ENCODE results near the gene IGSF3.

The IGSF3 gene

DNA sequence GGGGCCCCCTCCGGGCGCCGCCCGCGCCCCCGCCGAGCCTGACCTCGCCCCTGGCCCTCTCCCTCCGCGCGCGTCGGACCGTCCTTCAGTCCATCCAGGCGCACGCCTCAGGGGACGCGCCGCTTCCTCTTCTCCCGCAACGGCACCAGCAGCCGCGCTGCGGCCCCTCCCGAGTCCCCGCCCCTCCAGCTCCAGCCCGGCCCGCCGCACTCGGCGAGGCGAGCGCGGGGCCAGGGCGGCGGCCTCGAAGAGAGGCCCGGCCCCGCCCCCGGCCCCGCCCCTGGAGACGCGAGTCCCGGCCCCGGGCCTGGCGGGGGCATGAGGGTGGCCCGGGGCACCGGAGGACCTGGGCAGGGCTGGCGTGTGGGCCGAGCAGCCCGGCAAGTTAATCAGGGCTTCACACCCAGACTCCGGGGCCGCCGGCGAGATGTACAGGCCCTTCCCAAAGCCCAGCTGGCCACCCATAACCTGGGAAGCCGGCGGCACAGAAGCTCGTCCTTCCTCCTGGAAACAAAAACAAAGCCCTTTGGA, at the start of gene IGSF3:
Gene IGSF3, minus strand, starts transcription at position 159 of the 531 bp plus-strand sequence. CDS start 1,407 bp downstream, outside the sequence.
- Mint-ChIP-seq H3K27me3 (ENCODE audit: low read depth) (peaks cover 60% of the 10 kb centered on the region), H3K4me1 (ENCODE audit: low read depth) (peaks cover 8% of the 10 kb centered on the region), H3K4me3 (peak within 1 kb of the TSS; percentile 76), H3K9me3 (no peaks in the 10 kb centered on the region), H3K36me3 (ENCODE audit: low read depth) (no peaks in the 10 kb centered on the region), H3K27ac (no peak within 1 kb of the TSS)
- peak; percentile 55 for DNase-seq (ENCODE audit: low spot score)

DNA sequence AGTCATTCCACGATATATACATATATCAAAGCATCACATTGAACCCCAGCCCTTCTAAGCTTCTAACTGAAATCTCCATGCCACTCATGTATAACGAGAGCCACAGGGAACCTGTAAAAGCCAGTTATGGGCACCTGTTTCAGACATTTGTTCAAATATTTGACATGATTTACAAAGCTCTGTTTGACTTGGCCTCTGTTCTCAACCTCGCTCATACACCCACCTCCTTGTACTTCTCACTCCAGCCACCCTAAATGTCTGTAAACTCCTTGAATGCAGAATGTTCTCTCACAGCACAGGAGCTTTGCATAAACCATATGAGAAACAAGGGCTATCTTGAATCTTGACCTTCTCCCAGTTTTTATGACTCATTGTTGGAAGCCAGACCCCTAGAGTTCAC, 49.8 kb upstream of the IGSF3 start:
- Mint-ChIP-seq H3K4me3 (no peak overlapping the region), H3K9me3 (peaks cover 4% of the 10 kb centered on the region), H3K4me1 (ENCODE audit: low read depth) (peaks cover under 1% of the 10 kb centered on the region), H3K27me3 (ENCODE audit: low read depth) (no peaks in the 10 kb centered on the region), H3K36me3 (ENCODE audit: low read depth) (no peaks in the 10 kb centered on the region), H3K27ac (no peak overlapping the region)
- no peak for DNase-seq (ENCODE audit: low spot score)

DNA sequence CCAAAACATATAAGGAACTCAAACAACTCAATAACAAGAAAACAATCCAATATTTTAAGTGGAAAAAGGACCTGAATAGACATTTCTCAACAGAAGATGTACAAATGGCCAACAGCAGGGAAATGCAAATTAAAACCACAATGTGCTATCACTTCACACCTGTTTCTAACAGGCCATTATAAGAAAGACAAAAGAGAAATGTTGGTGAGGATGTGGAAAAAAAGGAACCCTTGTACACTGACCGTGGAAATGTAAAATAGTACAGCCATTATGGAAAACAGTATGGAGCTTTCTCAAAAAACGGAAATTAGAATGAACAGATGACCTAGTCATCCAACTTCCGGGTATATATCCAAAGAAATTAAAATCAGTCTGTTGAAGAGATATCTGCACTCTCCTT, 48.9 kb upstream of the IGSF3 start:
- Mint-ChIP-seq H3K27ac (no peak overlapping the region), H3K27me3 (ENCODE audit: low read depth) (no peaks in the 10 kb centered on the region), H3K9me3 (peaks cover 4% of the 10 kb centered on the region), H3K36me3 (ENCODE audit: low read depth) (no peaks in the 10 kb centered on the region), H3K4me3 (no peak overlapping the region), H3K4me1 (ENCODE audit: low read depth) (peaks cover 2% of the 10 kb centered on the region)
- no peak for DNase-seq (ENCODE audit: low spot score)

DNA sequence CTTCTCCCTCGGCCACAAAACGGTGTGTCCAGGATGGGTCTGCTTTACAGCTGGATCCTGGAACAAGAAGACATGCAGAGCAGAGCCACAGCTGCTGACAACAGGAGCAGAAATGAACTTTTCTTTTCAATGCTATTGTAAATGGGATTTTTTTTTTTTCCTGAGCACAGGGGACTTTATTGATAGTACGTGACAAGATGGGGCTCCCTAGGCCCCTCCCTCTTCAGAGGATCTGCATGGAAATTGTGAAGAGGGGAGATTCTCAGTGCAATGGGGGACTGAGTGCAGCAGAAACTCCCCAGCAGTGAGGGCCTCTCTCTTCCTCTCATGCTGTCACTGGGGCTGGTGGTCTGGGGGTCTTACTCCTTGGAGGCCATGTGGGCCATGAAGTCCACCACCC, 45.9 kb upstream of the IGSF3 start:
- DNase-seq (ENCODE audit: low spot score), result no peak
- no peak overlapping the region for H3K27ac Mint-ChIP-seq
- H3K27me3 Mint-ChIP-seq (ENCODE audit: low read depth), result no peaks in the 10 kb centered on the region
- no peaks in the 10 kb centered on the region for H3K36me3 Mint-ChIP-seq (ENCODE audit: low read depth)
- H3K4me1 Mint-ChIP-seq (ENCODE audit: low read depth), result peaks cover 4% of the 10 kb centered on the region
- no peak overlapping the region for H3K4me3 Mint-ChIP-seq
- no peaks in the 10 kb centered on the region for H3K9me3 Mint-ChIP-seq

DNA sequence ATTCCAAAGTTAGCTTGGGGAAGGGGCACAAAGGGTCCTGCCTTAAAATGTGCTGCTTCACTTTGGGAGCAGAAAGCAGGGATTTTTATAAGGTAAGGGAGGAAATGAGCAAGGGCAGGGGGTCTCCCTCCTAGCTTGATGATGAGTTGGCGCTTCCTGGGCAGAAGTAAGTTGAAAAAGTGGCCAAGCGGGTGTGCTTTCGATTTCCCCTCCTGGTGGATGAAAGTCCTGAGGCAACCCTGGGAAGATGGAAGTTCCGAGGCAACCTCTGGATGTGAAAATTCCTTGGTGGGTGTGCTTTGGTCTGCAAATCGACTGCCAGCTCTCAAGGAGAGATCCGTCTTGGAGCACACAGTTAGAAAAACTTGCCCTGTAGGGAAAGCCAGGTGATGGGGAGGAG, 45.0 kb upstream of the IGSF3 start:
- no peaks in the 10 kb centered on the region for H3K36me3 Mint-ChIP-seq (ENCODE audit: low read depth)
- no peak overlapping the region for H3K4me3 Mint-ChIP-seq
- H3K27ac Mint-ChIP-seq, result no peak overlapping the region
- H3K27me3 Mint-ChIP-seq (ENCODE audit: low read depth), result no peaks in the 10 kb centered on the region
- H3K9me3 Mint-ChIP-seq, result no peaks in the 10 kb centered on the region
- peaks cover 4% of the 10 kb centered on the region for H3K4me1 Mint-ChIP-seq (ENCODE audit: low read depth)
- DNase-seq (ENCODE audit: low spot score), result no peak

DNA sequence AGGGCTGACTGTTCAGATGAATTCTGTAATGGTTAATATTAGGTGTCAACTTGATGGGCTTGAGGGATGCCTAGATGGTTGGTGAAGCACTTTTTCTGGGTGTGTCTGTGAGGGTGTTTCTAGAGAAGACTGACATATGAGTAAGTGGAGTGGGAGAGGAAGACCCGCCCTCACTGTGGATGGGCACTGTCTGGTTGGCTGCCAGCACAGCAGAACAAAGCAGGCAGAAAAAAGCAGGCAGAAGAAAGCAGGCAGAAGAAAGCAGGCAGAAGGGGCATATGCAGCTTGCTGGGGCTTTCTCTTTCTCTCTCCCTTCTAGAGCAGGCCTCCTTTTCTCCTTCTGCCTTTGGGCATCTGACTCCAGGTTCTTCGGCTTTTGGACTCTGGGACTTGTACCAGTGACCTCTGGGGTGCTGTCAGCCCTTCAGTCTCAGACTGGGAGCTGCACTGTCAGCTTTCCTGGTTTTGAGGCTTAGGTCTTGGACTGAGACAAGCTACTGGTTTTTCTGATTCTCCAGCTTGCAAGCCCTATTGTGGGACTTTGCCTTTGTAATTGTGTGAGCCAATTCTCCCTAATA, 43.8 kb upstream of the IGSF3 start:
- H3K27ac Mint-ChIP-seq, result peak overlapping the region; percentile 38
- no peaks in the 10 kb centered on the region for H3K36me3 Mint-ChIP-seq (ENCODE audit: low read depth)
- H3K4me3 Mint-ChIP-seq, result no peak overlapping the region
- peaks cover 4% of the 10 kb centered on the region for H3K9me3 Mint-ChIP-seq
- DNase-seq (ENCODE audit: low spot score), result peak; percentile 17
- no peaks in the 10 kb centered on the region for H3K27me3 Mint-ChIP-seq (ENCODE audit: low read depth)
- H3K4me1 Mint-ChIP-seq (ENCODE audit: low read depth), result peaks cover 4% of the 10 kb centered on the region

DNA sequence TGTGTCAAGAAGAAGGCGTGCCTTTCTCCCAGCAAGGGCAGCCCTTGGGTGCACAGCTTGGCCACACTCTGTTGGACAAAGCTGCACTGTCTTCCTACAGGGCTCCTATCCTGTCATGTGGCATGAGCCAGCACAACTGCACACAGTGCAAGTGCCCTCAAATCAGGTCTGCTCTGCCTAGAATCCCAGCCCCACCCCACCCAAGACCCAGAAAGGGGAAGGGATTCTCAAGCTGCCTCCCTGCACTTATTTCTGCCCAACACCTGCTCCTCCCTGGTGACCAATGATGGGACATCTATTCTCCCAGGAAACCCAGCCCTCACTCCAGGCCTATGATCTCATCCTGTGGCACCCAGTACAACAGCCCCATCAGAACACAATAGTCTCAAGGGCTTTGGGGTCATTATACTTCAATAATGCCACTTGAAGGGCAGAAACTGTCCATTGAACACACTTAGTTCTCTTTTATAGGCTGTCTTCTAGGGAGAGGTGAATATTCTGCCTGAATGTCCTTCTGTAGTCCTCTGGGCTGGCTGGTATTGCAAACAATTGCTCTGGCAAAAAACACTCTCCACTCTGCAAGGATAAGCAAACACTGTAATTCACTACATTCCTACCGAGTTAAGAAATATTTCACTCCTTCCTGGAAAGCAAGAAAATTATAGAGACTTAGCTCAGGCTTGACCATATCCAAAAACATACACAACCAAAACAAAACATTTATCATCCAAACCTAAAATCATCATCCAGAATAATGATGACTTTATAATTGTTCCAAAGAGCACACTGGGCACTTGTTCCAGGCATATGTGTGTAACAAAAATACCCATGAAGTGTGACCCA, 43.1 kb upstream of the IGSF3 start:
- no peak overlapping the region for H3K4me3 Mint-ChIP-seq
- peaks cover 10% of the 10 kb centered on the region for H3K9me3 Mint-ChIP-seq
- H3K4me1 Mint-ChIP-seq (ENCODE audit: low read depth), result peaks cover 4% of the 10 kb centered on the region
- H3K36me3 Mint-ChIP-seq (ENCODE audit: low read depth), result no peaks in the 10 kb centered on the region
- no peak overlapping the region for H3K27ac Mint-ChIP-seq
- DNase-seq (ENCODE audit: low spot score), result no peak
- H3K27me3 Mint-ChIP-seq (ENCODE audit: low read depth), result peaks cover 4% of the 10 kb centered on the region

DNA sequence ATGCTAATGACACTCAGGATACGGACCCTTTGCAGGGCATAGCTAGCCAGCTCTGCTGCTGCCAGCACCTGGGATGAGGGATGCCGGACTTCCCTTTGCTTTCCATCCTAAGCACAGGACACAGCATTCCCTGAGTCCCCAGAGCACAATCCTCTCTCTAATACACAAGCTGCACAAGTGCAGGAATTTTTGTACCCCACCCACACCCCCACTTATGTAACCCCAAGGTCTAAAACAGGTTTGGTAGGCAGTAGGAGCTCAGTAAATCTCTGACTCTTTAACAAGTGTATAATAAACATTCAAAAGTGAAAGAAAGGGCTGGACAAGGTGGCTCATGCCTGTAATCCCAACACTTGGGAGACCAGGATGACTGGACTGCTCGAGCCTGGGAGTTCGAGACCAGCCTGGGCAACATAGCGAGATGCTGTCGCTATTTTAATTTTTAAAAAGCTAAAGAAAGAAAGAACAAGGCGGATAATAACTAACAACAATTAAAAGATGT, 42.2 kb upstream of the IGSF3 start:
- Mint-ChIP-seq H3K36me3 (ENCODE audit: low read depth) (no peaks in the 10 kb centered on the region), H3K9me3 (peaks cover 10% of the 10 kb centered on the region), H3K27ac (no peak overlapping the region), H3K4me3 (no peak overlapping the region), H3K27me3 (ENCODE audit: low read depth) (peaks cover 4% of the 10 kb centered on the region), H3K4me1 (ENCODE audit: low read depth) (peaks cover 4% of the 10 kb centered on the region)
- DNase-seq (ENCODE audit: low spot score), result no peak

DNA sequence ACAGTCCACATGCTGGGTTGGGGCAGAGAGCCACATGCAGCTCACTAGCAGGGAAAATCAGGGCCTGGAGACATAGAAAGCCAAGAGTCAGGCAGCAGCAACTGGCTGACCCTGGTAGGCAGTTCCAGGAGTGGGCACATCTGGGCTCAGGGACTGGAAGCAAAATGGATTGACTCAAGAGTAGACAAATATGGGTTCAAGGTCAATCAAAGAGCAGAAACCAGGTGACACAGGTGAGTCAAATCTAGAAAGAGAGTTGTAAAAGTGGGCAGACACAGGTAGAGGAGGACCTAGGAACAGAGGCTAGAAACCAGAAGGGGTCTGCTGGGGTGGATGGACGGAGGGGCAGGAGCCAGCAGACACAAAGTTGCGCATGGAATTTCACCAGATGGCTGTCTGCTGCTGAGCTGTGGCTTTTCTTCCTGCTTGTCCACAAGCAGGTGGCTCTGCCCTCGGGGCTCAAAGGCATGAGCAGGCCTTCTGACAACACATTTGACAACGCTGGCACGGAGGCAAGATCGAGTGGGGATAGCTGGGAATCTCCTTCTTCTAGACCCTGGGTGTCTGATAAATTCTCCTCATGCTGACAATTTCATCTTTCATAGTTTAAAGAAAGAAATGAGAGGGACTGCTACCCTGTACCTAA, 40.8 kb upstream of the IGSF3 start:
- no peaks in the 10 kb centered on the region for H3K36me3 Mint-ChIP-seq (ENCODE audit: low read depth)
- H3K9me3 Mint-ChIP-seq, result peaks cover 10% of the 10 kb centered on the region
- peaks cover 4% of the 10 kb centered on the region for H3K27me3 Mint-ChIP-seq (ENCODE audit: low read depth)
- H3K27ac Mint-ChIP-seq, result no peak overlapping the region
- peaks cover 4% of the 10 kb centered on the region for H3K4me1 Mint-ChIP-seq (ENCODE audit: low read depth)
- DNase-seq (ENCODE audit: low spot score), result no peak
- H3K4me3 Mint-ChIP-seq, result no peak overlapping the region

DNA sequence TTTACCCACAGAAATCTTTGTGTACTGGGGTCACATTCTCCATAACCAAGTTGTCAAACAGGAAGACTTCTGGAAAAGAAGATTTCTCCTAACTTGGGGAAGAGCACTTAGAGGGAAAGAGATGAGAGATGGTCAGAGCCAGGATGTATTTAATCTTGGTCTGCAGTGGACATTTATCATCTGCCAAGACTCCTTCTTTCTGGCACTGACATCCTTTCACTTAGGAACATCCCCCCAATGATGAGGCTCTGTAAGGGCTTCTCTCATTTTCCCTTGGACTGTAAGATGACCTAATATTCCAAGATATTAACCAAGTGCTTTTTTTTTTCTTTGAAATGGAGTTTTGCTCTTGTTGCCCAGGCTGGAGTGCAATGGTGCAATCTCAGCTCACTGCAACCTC, 39.3 kb upstream of the IGSF3 start:
- Mint-ChIP-seq H3K27me3 (ENCODE audit: low read depth) (peaks cover 4% of the 10 kb centered on the region), H3K36me3 (ENCODE audit: low read depth) (no peaks in the 10 kb centered on the region), H3K4me3 (no peak overlapping the region), H3K9me3 (peaks cover 10% of the 10 kb centered on the region), H3K27ac (no peak overlapping the region), H3K4me1 (ENCODE audit: low read depth) (peaks cover 2% of the 10 kb centered on the region)
- no peak for DNase-seq (ENCODE audit: low spot score)

DNA sequence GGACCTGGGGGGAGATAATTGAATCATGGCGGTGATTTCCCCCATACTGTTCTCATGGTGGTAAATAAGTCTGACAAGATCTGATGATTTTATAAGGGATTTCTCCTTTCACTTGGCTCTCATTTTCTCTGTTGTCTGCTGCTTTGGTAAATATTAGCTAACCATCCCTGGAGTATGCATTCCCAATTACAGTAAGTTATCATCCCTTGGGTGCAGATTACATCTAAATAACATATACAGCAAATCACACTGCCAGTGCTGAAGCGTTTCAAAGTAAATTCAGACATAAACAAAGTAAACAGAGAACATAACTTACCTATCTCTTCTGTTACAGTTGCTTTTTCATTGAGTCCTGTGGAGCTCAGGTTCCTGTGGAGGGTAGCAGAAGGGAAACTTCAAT, 38.6 kb upstream of the IGSF3 start:
- H3K27me3 Mint-ChIP-seq (ENCODE audit: low read depth), result peaks cover 4% of the 10 kb centered on the region
- no peaks in the 10 kb centered on the region for H3K36me3 Mint-ChIP-seq (ENCODE audit: low read depth)
- peaks cover 10% of the 10 kb centered on the region for H3K9me3 Mint-ChIP-seq
- no peak overlapping the region for H3K4me3 Mint-ChIP-seq
- DNase-seq (ENCODE audit: low spot score), result no peak
- H3K27ac Mint-ChIP-seq, result no peak overlapping the region
- H3K4me1 Mint-ChIP-seq (ENCODE audit: low read depth), result peaks cover under 1% of the 10 kb centered on the region

DNA sequence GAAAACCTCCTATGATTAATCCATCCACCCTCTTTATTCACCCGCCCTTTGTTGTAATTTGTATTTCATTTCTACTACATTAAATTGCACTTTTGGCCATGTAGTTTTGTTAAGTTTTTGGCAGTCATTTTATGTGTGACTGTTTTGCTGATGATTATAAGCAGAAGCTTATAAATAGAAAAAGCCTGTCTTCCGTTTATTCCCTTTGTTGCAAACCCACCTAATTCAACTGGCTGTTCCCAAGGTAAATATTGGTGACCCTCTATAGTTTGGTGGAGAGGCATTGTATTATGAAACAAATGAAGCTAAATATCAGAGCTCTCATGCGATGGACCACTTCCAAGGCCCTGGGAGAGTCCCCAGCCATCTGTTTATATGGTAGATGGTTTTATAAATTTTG, 36.7 kb upstream of the IGSF3 start:
- Mint-ChIP-seq H3K27me3 (ENCODE audit: low read depth) (peaks cover 4% of the 10 kb centered on the region), H3K4me1 (ENCODE audit: low read depth) (no peaks in the 10 kb centered on the region), H3K36me3 (ENCODE audit: low read depth) (no peaks in the 10 kb centered on the region), H3K4me3 (no peak overlapping the region), H3K27ac (no peak overlapping the region), H3K9me3 (peaks cover 10% of the 10 kb centered on the region)
- DNase-seq (ENCODE audit: low spot score), result no peak

DNA sequence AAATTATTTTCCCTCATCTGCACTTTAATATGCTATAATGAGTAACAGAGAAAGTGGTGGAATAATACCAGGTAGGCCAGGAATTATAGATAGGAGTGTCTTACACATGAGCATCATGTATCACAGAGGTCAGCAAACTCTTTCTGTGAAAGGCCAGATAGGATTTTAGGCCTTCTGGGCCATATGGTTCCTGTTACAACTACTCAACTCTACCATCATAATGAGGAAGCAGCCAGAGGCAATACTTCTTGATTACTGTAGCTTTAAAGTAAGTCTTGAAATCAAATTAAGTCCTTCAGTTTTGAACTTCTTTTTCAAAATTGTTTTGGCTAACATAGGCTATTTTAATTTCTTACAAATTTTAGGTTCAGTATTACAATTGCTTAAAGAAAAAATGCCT, 32.1 kb upstream of the IGSF3 start:
- DNase-seq (ENCODE audit: low spot score), result no peak
- Mint-ChIP-seq H3K9me3 (no peaks in the 10 kb centered on the region), H3K27ac (no peak overlapping the region), H3K4me1 (ENCODE audit: low read depth) (no peaks in the 10 kb centered on the region), H3K4me3 (no peak overlapping the region), H3K36me3 (ENCODE audit: low read depth) (no peaks in the 10 kb centered on the region), H3K27me3 (ENCODE audit: low read depth) (no peaks in the 10 kb centered on the region)

DNA sequence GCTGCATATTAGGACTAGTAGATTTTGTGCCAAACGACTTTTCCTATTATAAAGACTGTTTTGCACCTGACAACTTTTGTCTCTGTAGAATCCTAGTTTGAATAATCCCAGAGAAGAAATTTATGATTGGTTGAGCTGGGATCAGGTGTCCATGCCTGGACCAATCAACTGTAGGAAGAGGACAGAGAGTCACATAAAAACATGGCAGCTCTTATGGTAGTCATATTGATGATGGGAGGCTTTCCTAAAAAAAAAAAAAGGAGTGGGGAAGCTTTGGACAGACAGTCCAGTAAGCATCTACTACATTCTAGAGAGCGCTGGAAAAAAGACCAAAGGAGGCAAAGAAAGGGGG, 30.7 kb upstream of the IGSF3 start:
- Mint-ChIP-seq H3K9me3 (no peaks in the 10 kb centered on the region), H3K27ac (no peak overlapping the region), H3K36me3 (ENCODE audit: low read depth) (no peaks in the 10 kb centered on the region), H3K4me1 (ENCODE audit: low read depth) (no peaks in the 10 kb centered on the region), H3K27me3 (ENCODE audit: low read depth) (no peaks in the 10 kb centered on the region), H3K4me3 (no peak overlapping the region)
- DNase-seq (ENCODE audit: low spot score), result no peak
